RKO (cell line): ENCODE measurements around the gene MTOR.

Experiments used
- DNase-seq: peaks from one replicate; pipeline ENCODE4 v3.0.0-alpha.2; 2016; ENCODE audit warnings: low spot score

MTOR gene

GRCh38 chr1:11150326-11150725, 112.0 kb downstream of the MTOR start:
- no peak for DNase-seq

GRCh38 chr1:11147197-11147770, 115.1 kb downstream of the MTOR start:
- no peak for DNase-seq

- DNase-seq = no peak
Observed at GRCh38 chr1:11145741-11146140, 116.6 kb downstream of the MTOR start.

- DNase-seq = no peak
Observed at GRCh38 chr1:11144570-11145256, 117.6 kb downstream of the MTOR start.

GRCh38 chr1:11143907-11144306, 118.4 kb downstream of the MTOR start:
- no peak for DNase-seq

- no peak for DNase-seq
Observed at GRCh38 chr1:11143401-11143800, 119.0 kb downstream of the MTOR start.

GRCh38 chr1:11142618-11143391, 119.5 kb downstream of the MTOR start:
- DNase-seq = no peak

- peak; percentile 7 for DNase-seq
Observed at GRCh38 chr1:11138952-11139351, 123.4 kb downstream of the MTOR start.

- DNase-seq = no peak
Observed at GRCh38 chr1:11138029-11138428, 124.3 kb downstream of the MTOR start.

GRCh38 chr1:11134898-11135266, 127.5 kb downstream of the MTOR start:
- DNase-seq = no peak

GRCh38 chr1:11134251-11134897, 128.0 kb downstream of the MTOR start:
- DNase-seq = no peak

GRCh38 chr1:11132563-11133293, 129.6 kb downstream of the MTOR start:
- no peak for DNase-seq

GRCh38 chr1:11131816-11132215, 130.5 kb downstream of the MTOR start:
- DNase-seq = no peak

GRCh38 chr1:11130406-11130805, 131.9 kb downstream of the MTOR start:
- no peak for DNase-seq

GRCh38 chr1:11129649-11130390, 132.5 kb downstream of the MTOR start:
- DNase-seq = no peak

- no peak for DNase-seq
Observed at GRCh38 chr1:11126569-11126968, 135.8 kb downstream of the MTOR start.

GRCh38 chr1:11125931-11126330, 136.4 kb downstream of the MTOR start:
- no peak for DNase-seq

GRCh38 chr1:11124965-11125364, 137.4 kb downstream of the MTOR start:
- no peak for DNase-seq

- DNase-seq = no peak
Observed at GRCh38 chr1:11116318-11116717, 146.0 kb downstream of the MTOR start.

GRCh38 chr1:11114966-11115365, 147.4 kb downstream of the MTOR start:
- no peak for DNase-seq

GRCh38 chr1:11109047-11109760, 153.1 kb downstream of the MTOR start:
- no peak for DNase-seq
